Neural progenitor cell (in vitro differentiated cells): Measurements from ENCODE around the gene HSD3B7. TPM values are rescaled to one million over a fixed set of nuclear protein-coding genes. Genes with fewer than 3 reads are reported as not detected.

Source experiments
- DNase-seq: peaks from one replicate; pipeline ENCODE4 v3.0.0-alpha.2; 2016; ENCODE audit warnings: low spot score
- H2AFZ ChIP-seq: fragments of 200-600 bp; sonication (generic); replicated peaks from 2 replicates; pipeline ENCODE4 v1.6.1; 2016; ENCODE audit warnings: antibody characterized with exemption
- H3F3A ChIP-seq: fragments of 200-600 bp; sonication (generic); 2 replicates; pipeline ENCODE4 v1.6.1; 2016; ENCODE audit warnings: antibody characterized with exemption, low read depth
- H3K27ac ChIP-seq: fragments of 200-600 bp; sonication (generic); 2 replicates; pipeline ENCODE4 v1.5.1; 2016; ENCODE audit warnings: mild to moderate bottlenecking
- H3K27me3 ChIP-seq: fragments of 200-600 bp; sonication (generic); 2 replicates; pipeline ENCODE4 v1.6.1; 2016; ENCODE audit warnings: mild to moderate bottlenecking, moderate library complexity
- H3K36me3 ChIP-seq: fragments of 200-600 bp; sonication (generic); 2 replicates; pipeline ENCODE4 v1.5.1; 2016
- H3K4me1 ChIP-seq: fragments of 200-600 bp; sonication (generic); 2 replicates; pipeline ENCODE4 v1.6.1; 2016; ENCODE audit warnings: mixed run types
- H3K4me2 ChIP-seq: fragments of 200-600 bp; sonication (generic); 2 replicates; pipeline ENCODE4 v1.6.1; 2016
- H3K4me3 ChIP-seq: fragments of 200-600 bp; sonication (generic); 2 replicates; pipeline ENCODE4 v1.5.1; 2016
- H3K79me2 ChIP-seq: fragments of 200-600 bp; sonication (generic); 2 replicates; pipeline ENCODE4 v1.6.1; 2016; ENCODE audit warnings: low read depth
- H3K9ac ChIP-seq: fragments of 200-600 bp; sonication (generic); 2 replicates; pipeline ENCODE4 v1.6.1; 2016
- H3K9me3 ChIP-seq: fragments of 200-600 bp; sonication (generic); 2 replicates; pipeline ENCODE4 v1.5.1; 2016; ENCODE audit warnings: low read depth
- H4K20me1 ChIP-seq: fragments of 200-600 bp; sonication (generic); 2 replicates; pipeline ENCODE4 v1.6.1; 2016; ENCODE audit warnings: low read depth
- H3K27ac Mint-ChIP-seq: 3 replicates; pipeline ENCODE4 v1.8.0; 2021; ENCODE audit warnings: mixed read lengths
- H3K27me3 Mint-ChIP-seq: 2 replicates; pipeline ENCODE4 v1.8.0; 2022; ENCODE audit warnings: low read depth, mild to moderate bottlenecking, inconsistent platforms, moderate library complexity, mixed read lengths; ENCODE audit not compliant: insufficient read depth
- H3K36me3 Mint-ChIP-seq: 3 replicates; pipeline ENCODE4 v1.8.0; 2021; ENCODE audit warnings: mixed read lengths
- H3K4me1 Mint-ChIP-seq: 3 replicates; pipeline ENCODE4 v1.8.0; 2021; ENCODE audit warnings: mixed read lengths
- H3K4me3 Mint-ChIP-seq: 3 replicates; pipeline ENCODE4 v1.8.0; 2021; ENCODE audit warnings: mild to moderate bottlenecking, moderate library complexity, mixed read lengths
- H3K9me3 Mint-ChIP-seq: 3 replicates; pipeline ENCODE4 v1.8.0; 2020; ENCODE audit warnings: mixed read lengths
- CTCF ChIP-seq: fragments of 200-600 bp; sonication (generic); IDR thresholded peaks from 2 replicates; pipeline ENCODE4 v1.5.1; 2017; ENCODE audit warnings: antibody characterized with exemption, mild to moderate bottlenecking
- EZH2 ChIP-seq: fragments of 200-600 bp; sonication (generic); IDR thresholded peaks from 2 replicates; pipeline ENCODE4 v1.6.1; 2017; ENCODE audit warnings: antibody characterized with exemption, mild to moderate bottlenecking, moderate library complexity
- EZH2phosphoT487 ChIP-seq: fragments of 200-600 bp; sonication (generic); IDR thresholded peaks from 2 replicates; pipeline ENCODE4 v1.6.1; 2017; ENCODE audit warnings: antibody characterized with exemption
- total RNA-seq: library from RNA; depleted of rRNA; stranded (reverse); fragments of >200 nt; gene quantifications from 2 replicates; pipeline ENCODE4 v1.2.3, GENCODE V29; 2015; ENCODE audit warnings: low replicate concordance

Gene HSD3B7
- total RNA-seq, 1 donor from 2014 or later = 1.4 TPM

- no peak for DNase-seq
- peaks cover 2% of the 10 kb centered on the region for H3K9me3 Mint-ChIP-seq
- Histone ChIP-seq H3K4me1 (no peaks in the 10 kb centered on the region), H3K27ac (no peak overlapping the region), H3F3A (no peaks in the 10 kb centered on the region), H2AFZ (no peak overlapping the region), H3K4me3 (no peak overlapping the region), H3K36me3 (no peaks in the 10 kb centered on the region), H3K79me2 (no peaks in the 10 kb centered on the region), H3K27me3 (no peaks in the 10 kb centered on the region), H4K20me1 (no peaks in the 10 kb centered on the region), H3K9me3 (no peaks in the 10 kb centered on the region), H3K4me2 (no peak overlapping the region), H3K9ac (no peak overlapping the region)
- TF ChIP-seq EZH2 = no peak
- TF ChIP-seq CTCF = no peak
- no peak for TF ChIP-seq EZH2phosphoT487
- no peaks in the 10 kb centered on the region for H3K4me1 Mint-ChIP-seq
- no peak overlapping the region for H3K4me3 Mint-ChIP-seq
- H3K36me3 Mint-ChIP-seq = no peaks in the 10 kb centered on the region
- H3K27ac Mint-ChIP-seq = no peak overlapping the region
- peaks cover 5% of the 10 kb centered on the region for H3K27me3 Mint-ChIP-seq
Measured at GRCh38 chr16:31023252-31023602, 38.2 kb downstream of the HSD3B7 start.

- H3K9me3 Mint-ChIP-seq = peaks cover 2% of the 10 kb centered on the region
- H4K20me1 ChIP-seq = no peaks in the 10 kb centered on the region
- H3K4me1 Mint-ChIP-seq = no peaks in the 10 kb centered on the region
- H3K27me3 ChIP-seq = no peaks in the 10 kb centered on the region
- H3K9me3 ChIP-seq = no peaks in the 10 kb centered on the region
- H3K4me2 ChIP-seq = no peak overlapping the region
- no peak overlapping the region for H3K27ac Mint-ChIP-seq
- no peak overlapping the region for H3K4me3 Mint-ChIP-seq
- H3K36me3 ChIP-seq = no peaks in the 10 kb centered on the region
- H2AFZ ChIP-seq = no peak overlapping the region
- no peak overlapping the region for H3K9ac ChIP-seq
- no peak for TF ChIP-seq CTCF
- TF ChIP-seq EZH2 = no peak
- TF ChIP-seq EZH2phosphoT487 = no peak
- DNase-seq = no peak
- no peak overlapping the region for H3K27ac ChIP-seq
- H3K4me3 ChIP-seq = no peak overlapping the region
- no peaks in the 10 kb centered on the region for H3K4me1 ChIP-seq
- peaks cover 4% of the 10 kb centered on the region for H3K27me3 Mint-ChIP-seq
- H3F3A ChIP-seq = no peaks in the 10 kb centered on the region
- H3K36me3 Mint-ChIP-seq = no peaks in the 10 kb centered on the region
- H3K79me2 ChIP-seq = no peaks in the 10 kb centered on the region
Measured at GRCh38 chr16:31023627-31024226, 38.7 kb downstream of the HSD3B7 start.

- peaks cover 1% of the 10 kb centered on the region for H3K4me1 Mint-ChIP-seq
- TF ChIP-seq EZH2 (no peak), EZH2phosphoT487 (no peak), CTCF (no peak)
- H3K27ac Mint-ChIP-seq = no peak overlapping the region
- Histone ChIP-seq H3K4me1 (no peaks in the 10 kb centered on the region), H4K20me1 (no peaks in the 10 kb centered on the region), H3K9ac (no peak overlapping the region), H3K36me3 (no peaks in the 10 kb centered on the region), H3K27ac (no peak overlapping the region), H3K27me3 (no peaks in the 10 kb centered on the region), H2AFZ (no peak overlapping the region), H3K79me2 (no peaks in the 10 kb centered on the region), H3K9me3 (no peaks in the 10 kb centered on the region), H3F3A (no peaks in the 10 kb centered on the region), H3K4me2 (no peak overlapping the region), H3K4me3 (no peak overlapping the region)
- no peaks in the 10 kb centered on the region for H3K36me3 Mint-ChIP-seq
- H3K4me3 Mint-ChIP-seq = peak overlapping the region; percentile 5
- no peak for DNase-seq
- H3K9me3 Mint-ChIP-seq = no peaks in the 10 kb centered on the region
- H3K27me3 Mint-ChIP-seq = peaks cover 4% of the 10 kb centered on the region
Measured at GRCh38 chr16:31025339-31025738, 40.3 kb downstream of the HSD3B7 start.
